Measurements from ENCODE around the gene CZIB.

DNA sequence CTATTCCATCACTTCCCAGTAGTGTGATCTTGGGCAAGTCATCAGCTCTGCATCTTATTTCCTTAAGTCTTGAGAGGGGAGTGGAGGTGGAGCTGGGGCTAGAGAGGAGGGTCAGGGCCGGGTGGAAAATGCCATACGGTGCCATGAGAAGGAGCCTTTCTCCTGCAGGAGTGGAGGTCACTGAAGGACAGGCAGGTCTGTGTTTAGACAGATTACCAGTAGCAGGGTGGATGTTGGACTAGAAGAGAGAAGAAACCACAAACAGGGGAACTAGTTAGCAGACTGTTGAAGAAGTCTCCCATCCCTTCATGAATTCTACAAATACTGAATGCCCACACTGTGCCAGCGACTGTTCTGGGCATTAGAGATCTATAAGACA lies 37.7 kb downstream of the CZIB start:
- no peak for TF ChIP-seq EZH2 (IDR thresholded peaks at IDR 0.05; ENCODE audit: low read depth)
- TF ChIP-seq CTCF (conservative IDR thresholded peaks at IDR 0.05) = no peak

Measured in PC-9 (cell line).